HCT116 (cell line): ENCODE data around the gene DOK1. TPM values are rescaled to one million over a fixed set of nuclear protein-coding genes. Genes with fewer than 3 reads are reported as not detected.

ENCODE experiments used
- ATAC-seq: fragments of 200-7000 bp; cut with Tn5 transposase; 2 replicates; pipeline ENCODE4 v1.9.1; 2020; ENCODE audit warnings: mild to moderate bottlenecking, moderate library complexity
- BruUV-seq: library from RNA; stranded (reverse); fragments of 400-500 nt; replicated peaks from 2 replicates; lab custom pipeline; 2021; lab: Mats Ljungman, UMichigan
- CTCF ChIA-PET: fragments of 300-600 bp; sonication (Branson Sonifier 250); formaldehyde crosslinking; loops from one replicate; lab custom pipeline; 2021; ENCODE audit warnings: antibody characterized with exemption; lab: Charles Lee
- POLR2A ChIA-PET: fragments of 300-600, 350-600 bp; sonication (Branson Sonifier 250); formaldehyde crosslinking; loops from one replicate; lab custom pipeline; 2021; ENCODE audit warnings: antibody characterized with exemption; lab: Charles Lee
- RAD21 ChIA-PET, 2 experiments: fragments of 300-600 bp; sonication (Branson Sonifier 250); formaldehyde crosslinking; loops; one replicate each; lab custom pipeline; 2023; ENCODE audit warnings: low total read pairs in 2 of 2; ENCODE audit not compliant: uncharacterized antibody in 2 of 2, unreplicated experiment in 2 of 2, low non-redundant PET in 1 of 2; lab: Charles Lee
- DNase-seq: peaks from one replicate; pipeline ENCODE4 v3.0.0-alpha.2; 2010; ENCODE audit warnings: low read depth, low spot score
- H2AFZ ChIP-seq: fragments of 200-600 bp; shearing (Covaris generic), sonication (generic); 2 replicates; pipeline ENCODE4 v1.6.1; 2017; ENCODE audit warnings: low read depth, mixed run types, mixed read lengths, antibody characterized with exemption, low read length; ENCODE audit not compliant: poor library complexity, severe bottlenecking
- H3K27ac ChIP-seq: 2 replicates; pipeline ENCODE4 v1.5.1; 2012; ENCODE audit warnings: low read depth, low read length
- H3K27me3 ChIP-seq: fragments of 200-600 bp; sonication (generic); 2 replicates; pipeline ENCODE4 v1.6.1; 2016; ENCODE audit warnings: mixed run types, low read length, mixed read lengths; ENCODE audit not compliant: insufficient read depth
- H3K36me3 ChIP-seq, 2 experiments: fragments of 200-500 bp in 1 of 2; fragments of 200-600 bp in 1 of 2; sonication (Bioruptor generic) in 1 of 2; sonication (generic) in 1 of 2; 2 replicates each; pipeline versions ENCODE4 v1.5.1 to v1.6.1; 2014 to 2016; ENCODE audit warnings: low read length in 2 of 2, inconsistent platforms in 1 of 2, mixed read lengths in 1 of 2, mixed run types in 1 of 2; ENCODE audit not compliant: insufficient read depth in 2 of 2, control insufficient read depth in 1 of 2
- H3K4me1 ChIP-seq, 2 experiments: fragments of 200-600 bp in 1 of 2; sonication (generic) in 1 of 2; 2 replicates each; pipeline versions ENCODE4 v1.5.1 to v1.6.1; 2012 to 2017; ENCODE audit warnings: low read length in 2 of 2, inconsistent platforms in 1 of 2, mild to moderate bottlenecking in 1 of 2, mixed read lengths in 1 of 2, mixed run types in 1 of 2, moderate library complexity in 1 of 2; ENCODE audit not compliant: insufficient read depth in 2 of 2, control insufficient read depth in 1 of 2
- H3K4me2 ChIP-seq: fragments of 200-600 bp; sonication (generic); 2 replicates; pipeline ENCODE4 v1.6.1; 2017; ENCODE audit warnings: mixed run types, low read length, mixed read lengths
- H3K4me3 ChIP-seq, 2 experiments: fragments of 200-600 bp in 1 of 2; sonication (generic) in 1 of 2; replicated peaks in 1 of 2; 2 replicates each; pipeline ENCODE4 v1.5.1; 2011 to 2016; ENCODE audit warnings: low read length in 2 of 2, control low read depth in 1 of 2, low read depth in 1 of 2, mild to moderate bottlenecking in 1 of 2, mixed read lengths in 1 of 2, mixed run types in 1 of 2
- H3K79me2 ChIP-seq: fragments of 200-600 bp; sonication (generic); 2 replicates; pipeline ENCODE4 v1.6.1; 2017; ENCODE audit warnings: mild to moderate bottlenecking, mixed run types, low read length, moderate library complexity, mixed read lengths; ENCODE audit not compliant: insufficient read depth
- H3K9ac ChIP-seq: fragments of 200-600 bp; sonication (generic); 2 replicates; pipeline ENCODE4 v1.6.1; 2016; ENCODE audit warnings: low read length, mixed read lengths
- H3K9me2 ChIP-seq: fragments of 200-600 bp; sonication (generic), shearing (Covaris generic); 2 replicates; pipeline ENCODE4 v1.6.1; 2017; ENCODE audit warnings: mixed run types, mild to moderate bottlenecking, moderate library complexity; ENCODE audit not compliant: insufficient read depth
- H3K9me3 ChIP-seq, 2 experiments: fragments of 200-500 bp in 1 of 2; fragments of 200-600 bp in 1 of 2; sonication (Bioruptor generic) in 1 of 2; sonication (generic) in 1 of 2; 2 replicates each; pipeline ENCODE4 v1.6.1; 2014 to 2017; ENCODE audit warnings: low read length in 2 of 2, mixed read lengths in 2 of 2, inconsistent platforms in 1 of 2, low read depth in 1 of 2, mild to moderate bottlenecking in 1 of 2, mixed run types in 1 of 2, moderate library complexity in 1 of 2; ENCODE audit not compliant: control insufficient read depth in 1 of 2, insufficient read depth in 1 of 2
- H4K20me1 ChIP-seq: fragments of 200-600 bp; sonication (generic), shearing (Covaris generic); 2 replicates; pipeline ENCODE4 v1.6.1; 2017; ENCODE audit warnings: mixed run types, mild to moderate bottlenecking, moderate library complexity; ENCODE audit not compliant: insufficient read depth
- CEBPB ChIP-seq: IDR thresholded peaks from 2 replicates; pipeline ENCODE4 v1.6.1; 2012; ENCODE audit warnings: low read depth
- CTCF ChIP-seq, 3 experiments: fragments of 200-600 bp in 1 of 3; sonication (generic) in 1 of 3; IDR thresholded peaks in 2 of 3; conservative IDR thresholded peaks in 1 of 3; 2 replicates each; pipeline ENCODE4 v1.5.1; 2012 to 2017; ENCODE audit warnings: low read depth in 2 of 3, low read length in 2 of 3, antibody characterized with exemption in 1 of 3, borderline replicate concordance in 1 of 3, control low read depth in 1 of 3, mild to moderate bottlenecking in 1 of 3, mixed read lengths in 1 of 3, mixed run types in 1 of 3, moderate library complexity in 1 of 3; ENCODE audit not compliant: insufficient read depth in 1 of 3
- EGR1 ChIP-seq: IDR thresholded peaks from 2 replicates; pipeline ENCODE4 v1.6.1; 2012; ENCODE audit warnings: low read depth
- ELF1 ChIP-seq: IDR thresholded peaks from 2 replicates; pipeline ENCODE4 v1.6.1; 2012; ENCODE audit warnings: low read depth, borderline replicate concordance
- EZH2phosphoT487 ChIP-seq: fragments of 200-600 bp; IDR thresholded peaks from 2 replicates; pipeline ENCODE4 v1.6.1; 2018; ENCODE audit warnings: antibody characterized with exemption, borderline replicate concordance
- JUND ChIP-seq: IDR thresholded peaks from 2 replicates; pipeline ENCODE4 v1.6.1; 2012
- MAX ChIP-seq: IDR thresholded peaks from 2 replicates; pipeline ENCODE4 v1.6.1; 2012
- POLR2A ChIP-seq: IDR thresholded peaks from 2 replicates; pipeline ENCODE4 v1.7.0; 2011; ENCODE audit warnings: borderline replicate concordance; ENCODE audit not compliant: insufficient read depth, insufficient read length; ENCODE audit errors: extremely low read depth
- POLR2AphosphoS5 ChIP-seq: IDR thresholded peaks from 2 replicates; pipeline ENCODE4 v1.6.1; 2011; ENCODE audit warnings: mild to moderate bottlenecking, low read depth, low read length, moderate library complexity
- RAD21 ChIP-seq: IDR thresholded peaks from 2 replicates; pipeline ENCODE4 v1.6.1; 2012; ENCODE audit warnings: low read depth, mild to moderate bottlenecking
- YY1 ChIP-seq: IDR thresholded peaks from 2 replicates; pipeline ENCODE4 v1.6.1; 2011; ENCODE audit warnings: low read length, low read depth, moderate library complexity, mild to moderate bottlenecking; ENCODE audit not compliant: insufficient replicate concordance; ENCODE audit errors: extremely low read depth
- ZBTB33 ChIP-seq: IDR thresholded peaks from 2 replicates; pipeline ENCODE4 v1.6.1; 2011; ENCODE audit warnings: mild to moderate bottlenecking, low read length, moderate library complexity; ENCODE audit not compliant: insufficient replicate concordance; ENCODE audit errors: extremely low read depth
- ZFX ChIP-seq: fragments of 450-650 bp; IDR thresholded peaks from 2 replicates; pipeline ENCODE4 v1.6.1; 2017
- ZNF274 ChIP-seq: fragments of 200-500 bp; sonication (Bioruptor generic); IDR thresholded peaks from 2 replicates; pipeline ENCODE4 v1.6.1; 2014; ENCODE audit warnings: mild to moderate bottlenecking, low read depth, low read length, inconsistent platforms
- intact Hi-C: fragments of 100-400 bp; cut with micrococcal nuclease; formaldehyde crosslinking; loops from 2 replicates; pipeline ENCODE4 v1.10.0; 2022
- total RNA-seq: library from RNA; stranded (reverse); gene quantifications from one replicate; pipeline ENCODE4 v1.2.1, GENCODE V29; 2021; ENCODE audit not compliant: unreplicated experiment
- TF ChIP-seq, protein P1 (sequence below): IDR thresholded peaks from 2 replicates; pipeline ENCODE4 v1.6.1; 2012; ENCODE audit warnings: low read depth

DOK1 gene
- total RNA-seq, 1 experiment from 2014 or later: 18.8 TPM

- POLR2A ChIA-PET: no interaction called here
- no peak for ATAC-seq
Measured at GRCh38 chr2:74588664-74589063, 34.1 kb downstream of the DOK1 start.

More at GRCh38 chr2:74588664-74589063, 34.1 kb downstream of the DOK1 start:
- Histone ChIP-seq H2AFZ (no peak overlapping the region), H3K27ac (no peak overlapping the region), H3K9me2 (no peaks in the 10 kb centered on the region), H3K9ac (no peak overlapping the region), H3K4me3 (no peak overlapping the region), H4K20me1 (no peaks in the 10 kb centered on the region), H3K4me2 (no peak overlapping the region), H3K4me1 (peaks cover 6 to 9% of the 10 kb centered on the region in 2 experiments; a peak in 3 of 4 replicates), H3K79me2 (no peaks in the 10 kb centered on the region), H3K36me3 (no peaks in the 10 kb centered on the region), H3K27me3 (no peaks in the 10 kb centered on the region), H3K9me3 (no peaks in the 10 kb centered on the region)
- RAD21 ChIA-PET: interaction anchor here in 1 of 2 experiments (1.3 kb wide), 1 partner anchor 106 kb away, joined by 3 read pairs; the partner anchor contains the start of genes CCDC142 and TTC31
- TF ChIP-seq CTCF (IDR thresholded peaks at IDR 0.05 in 2 of 3, conservative IDR thresholded peaks at IDR 0.05 in 1 of 3; ENCODE audit: borderline replicate concordance in 1 of 3, insufficient read depth in 1 of 3, low read depth in 2 of 3, low read length in 2 of 3) (no peak), CEBPB (no peak), YY1 (no peak), RAD21 (no peak), JUND (no peak), ZNF274 (no peak), EGR1 (no peak), ZFX (no peak), EZH2phosphoT487 (no peak), POLR2AphosphoS5 (no peak), ELF1 (no peak), ZBTB33 (no peak), POLR2A (no peak), MAX (no peak)
- TF ChIP-seq, protein P1, sequence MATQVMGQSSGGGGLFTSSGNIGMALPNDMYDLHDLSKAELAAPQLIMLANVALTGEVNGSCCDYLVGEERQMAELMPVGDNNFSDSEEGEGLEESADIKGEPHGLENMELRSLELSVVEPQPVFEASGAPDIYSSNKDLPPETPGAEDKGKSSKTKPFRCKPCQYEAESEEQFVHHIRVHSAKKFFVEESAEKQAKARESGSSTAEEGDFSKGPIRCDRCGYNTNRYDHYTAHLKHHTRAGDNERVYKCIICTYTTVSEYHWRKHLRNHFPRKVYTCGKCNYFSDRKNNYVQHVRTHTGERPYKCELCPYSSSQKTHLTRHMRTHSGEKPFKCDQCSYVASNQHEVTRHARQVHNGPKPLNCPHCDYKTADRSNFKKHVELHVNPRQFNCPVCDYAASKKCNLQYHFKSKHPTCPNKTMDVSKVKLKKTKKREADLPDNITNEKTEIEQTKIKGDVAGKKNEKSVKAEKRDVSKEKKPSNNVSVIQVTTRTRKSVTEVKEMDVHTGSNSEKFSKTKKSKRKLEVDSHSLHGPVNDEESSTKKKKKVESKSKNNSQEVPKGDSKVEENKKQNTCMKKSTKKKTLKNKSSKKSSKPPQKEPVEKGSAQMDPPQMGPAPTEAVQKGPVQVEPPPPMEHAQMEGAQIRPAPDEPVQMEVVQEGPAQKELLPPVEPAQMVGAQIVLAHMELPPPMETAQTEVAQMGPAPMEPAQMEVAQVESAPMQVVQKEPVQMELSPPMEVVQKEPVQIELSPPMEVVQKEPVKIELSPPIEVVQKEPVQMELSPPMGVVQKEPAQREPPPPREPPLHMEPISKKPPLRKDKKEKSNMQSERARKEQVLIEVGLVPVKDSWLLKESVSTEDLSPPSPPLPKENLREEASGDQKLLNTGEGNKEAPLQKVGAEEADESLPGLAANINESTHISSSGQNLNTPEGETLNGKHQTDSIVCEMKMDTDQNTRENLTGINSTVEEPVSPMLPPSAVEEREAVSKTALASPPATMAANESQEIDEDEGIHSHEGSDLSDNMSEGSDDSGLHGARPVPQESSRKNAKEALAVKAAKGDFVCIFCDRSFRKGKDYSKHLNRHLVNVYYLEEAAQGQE: no peak
- BruUV-seq: no TSS peak
- CTCF ChIA-PET: interaction anchor here (0.8 to 1.8 kb wide), 2 partner anchors 9 to 197 kb away, joined by 4 read pairs; no protein-coding TSS in a partner anchor
- DNase-seq: no peak
- intact Hi-C loops: no loop called here
